A549 (cell line): ENCODE results near the gene SERHL2. TPM values are rescaled to one million over a fixed set of nuclear protein-coding genes. Genes with fewer than 3 reads are reported as not detected.

Experiments
- ATAC-seq, 2 experiments: fragments of 200-7000 bp in 1 of 2; fragments of >200 bp in 1 of 2; cut with Nextera tagmentation in 1 of 2; cut with Tn5 transposase in 1 of 2; 3 replicates each; pipeline versions ENCODE4 v1.8.0 to v1.9.1; 2018 to 2020; ENCODE audit warnings: mild to moderate bottlenecking in 1 of 2, moderate library complexity in 1 of 2
- CTCF ChIA-PET: fragments of 300-600 bp; sonication (Branson Sonifier 250); formaldehyde crosslinking; extraction: SDS; loops from one replicate; lab custom pipeline; 2021; ENCODE audit warnings: antibody characterized with exemption, inconsistent platforms; lab: Yijun Ruan, JAX
- POLR2A ChIA-PET: fragments of 350-600 bp; formaldehyde crosslinking; extraction: SDS; loops from one replicate; lab custom pipeline; 2021; ENCODE audit warnings: antibody characterized with exemption, inconsistent platforms; lab: Yijun Ruan, JAX
- DNase-seq, 2 experiments: peaks; one replicate each; pipeline versions ENCODE4 v3.0.0 to v3.0.0-alpha.2; 2011 to 2016; ENCODE audit warnings: low read depth in 1 of 2, low spot score in 1 of 2
- FAIRE-seq: peaks from 2 replicates; lab custom pipeline; 2011; peaks lifted over from hg19 to GRCh38; lab: Jason Lieb, UNC
- H3K27ac ChIP-seq, 2 experiments: fragments of >200 bp; sonication (Bioruptor Twin); formaldehyde crosslinking; 3 replicates each; pipeline ENCODE4 v1.5.1; 2016 to 2017
- H3K4me1 ChIP-seq: fragments of >200 bp; sonication (Bioruptor Twin); formaldehyde crosslinking; 3 replicates; pipeline ENCODE4 v1.6.1; 2016
- H3K4me2 ChIP-seq: fragments of >200 bp; sonication (Bioruptor Twin); formaldehyde crosslinking; 3 replicates; pipeline ENCODE4 v1.6.1; 2016
- H3K4me3 ChIP-seq: fragments of >200 bp; sonication (Bioruptor Twin); formaldehyde crosslinking; 3 replicates; pipeline ENCODE4 v1.5.1; 2016
- H3K9me3 ChIP-seq: fragments of >200 bp; sonication (Bioruptor Twin); formaldehyde crosslinking; 3 replicates; pipeline ENCODE4 v1.6.1; 2016
- ATOH8 ChIP-seq: fragments of 250-450 bp; sonication (Bioruptor Pico); IDR thresholded peaks from 2 replicates; pipeline ENCODE4 v1.5.0; 2020; ENCODE audit warnings: low read depth, mild to moderate bottlenecking, moderate library complexity
- CBX2 ChIP-seq: fragments of 200-600 bp; sonication (generic); IDR thresholded peaks from 2 replicates; pipeline ENCODE4 v1.6.1; 2016; ENCODE audit warnings: low read depth, mild to moderate bottlenecking, borderline replicate concordance
- CHD2 ChIP-seq: fragments of 150-350 bp; IDR thresholded peaks from 2 replicates; pipeline ENCODE4 v1.6.1; 2014; ENCODE audit warnings: low read length; ENCODE audit not compliant: partially characterized antibody
- CTCF ChIP-seq: fragments of >200 bp; sonication (Bioruptor Twin); formaldehyde crosslinking; IDR thresholded peaks from 3 replicates; pipeline ENCODE4 v1.5.1; 2016
- EHF ChIP-seq: fragments of 250-450 bp; sonication (Bioruptor Pico); IDR thresholded peaks from 2 replicates; pipeline ENCODE4 v1.5.0; 2020; ENCODE audit warnings: mild to moderate bottlenecking
- FOSL2 ChIP-seq, 2 experiments: fragments of 450-650 bp in 1 of 2; fragments of >200 bp in 1 of 2; sonication (Bioruptor Twin) in 1 of 2; formaldehyde crosslinking; IDR thresholded peaks; 2 replicates each; pipeline versions ENCODE4 v1.5.0 to v1.6.1; 2016 to 2020; ENCODE audit warnings: mild to moderate bottlenecking in 1 of 2, moderate library complexity in 1 of 2
- FOXS1 ChIP-seq: fragments of 250-450 bp; sonication (Bioruptor Pico); IDR thresholded peaks from 2 replicates; pipeline ENCODE4 v1.5.0; 2020; ENCODE audit warnings: mild to moderate bottlenecking, moderate library complexity
- HEYL ChIP-seq: fragments of 250-450 bp; sonication (Bioruptor Pico); IDR thresholded peaks from 2 replicates; pipeline ENCODE4 v1.8.0; 2021; ENCODE audit warnings: mild to moderate bottlenecking, moderate library complexity
- JUN ChIP-seq, 2 experiments: fragments of >200 bp; sonication (Bioruptor Twin); formaldehyde crosslinking; IDR thresholded peaks; 2 replicates in 1 of 2; 3 replicates in 1 of 2; pipeline ENCODE4 v1.6.1; 2016 to 2017
- JUNB ChIP-seq: fragments of >200 bp; sonication (Bioruptor Twin); formaldehyde crosslinking; IDR thresholded peaks from 2 replicates; pipeline ENCODE4 v1.6.1; 2016
- KDM5A ChIP-seq: fragments of 200-600 bp; sonication (generic); IDR thresholded peaks from 2 replicates; pipeline ENCODE4 v1.6.1; 2016; ENCODE audit warnings: antibody characterized with exemption, mild to moderate bottlenecking
- MAZ ChIP-seq: fragments of 150-350 bp; IDR thresholded peaks from 2 replicates; pipeline ENCODE4 v1.6.1; 2014; ENCODE audit warnings: antibody characterized with exemption, low read depth, low read length, borderline replicate concordance
- NFE2L2 ChIP-seq: fragments of 150-350 bp; conservative IDR thresholded peaks from 2 replicates; pipeline ENCODE4 v1.6.1; 2014; ENCODE audit warnings: low read length
- NPAS2 ChIP-seq: fragments of 250-450 bp; sonication (Bioruptor Pico); IDR thresholded peaks from 2 replicates; pipeline ENCODE4 v1.8.0; 2022; ENCODE audit warnings: mild to moderate bottlenecking, moderate library complexity, borderline replicate concordance
- PBX3 ChIP-seq: IDR thresholded peaks from 2 replicates; pipeline ENCODE4 v1.6.1; 2012
- POLR2A ChIP-seq: IDR thresholded peaks from 2 replicates; pipeline ENCODE4 v1.6.1; 2012; ENCODE audit warnings: mild to moderate bottlenecking, low read length
- RAD21 ChIP-seq, 2 experiments: fragments of >200 bp in 1 of 2; sonication (Bioruptor Twin) in 1 of 2; formaldehyde crosslinking in 1 of 2; IDR thresholded peaks in 1 of 2; conservative IDR thresholded peaks in 1 of 2; 2 replicates in 1 of 2; 3 replicates in 1 of 2; pipeline ENCODE4 v1.6.1; 2012 to 2018; ENCODE audit warnings: inconsistent platforms in 1 of 2
- REST ChIP-seq: fragments of 200-600 bp; sonication (generic); IDR thresholded peaks from 2 replicates; pipeline ENCODE4 v1.6.1; 2016; ENCODE audit warnings: antibody characterized with exemption, mild to moderate bottlenecking, moderate library complexity
- RNF2 ChIP-seq: fragments of 200-600 bp; sonication (generic); IDR thresholded peaks from 2 replicates; pipeline ENCODE4 v1.6.1; 2016; ENCODE audit warnings: low read depth, mild to moderate bottlenecking, antibody characterized with exemption, moderate library complexity, borderline replicate concordance
- SMC3 ChIP-seq: fragments of >200 bp; sonication (Bioruptor Twin); formaldehyde crosslinking; IDR thresholded peaks from 3 replicates; pipeline ENCODE4 v1.6.1; 2018; ENCODE audit warnings: inconsistent platforms
- SREBF2 ChIP-seq: fragments of 450-650 bp; IDR thresholded peaks from 2 replicates; pipeline ENCODE4 v1.6.1; 2014; ENCODE audit warnings: mild to moderate bottlenecking, moderate library complexity
- ZFP36 ChIP-seq: fragments of 450-650 bp; IDR thresholded peaks from 2 replicates; pipeline ENCODE4 v1.6.1; 2014; ENCODE audit warnings: borderline replicate concordance; ENCODE audit not compliant: partially characterized antibody
- ZNF302 ChIP-seq: fragments of 250-450 bp; sonication (Bioruptor Pico); IDR thresholded peaks from 2 replicates; pipeline ENCODE4 v1.9.0; 2021; ENCODE audit warnings: inconsistent platforms, mild to moderate bottlenecking, moderate library complexity
- ZSCAN20 ChIP-seq: fragments of 250-450 bp; sonication (Bioruptor Pico); IDR thresholded peaks from 2 replicates; pipeline ENCODE4 v1.8.0; 2022; ENCODE audit warnings: mild to moderate bottlenecking, moderate library complexity
- WGBS: methylation state at CpG from one replicate; pipeline ENCODE4 v1.1.6; 2017; ENCODE audit errors: missing lambda C conversion rate; 5-methylcytosine and 5-hydroxymethylcytosine counted together
- polyA plus RNA-seq, 4 experiments: library from polyadenylated mRNA; depleted of rRNA in 3 of 4; stranded (reverse); fragments of >200 nt; fragmentation: RNase III in 1 of 4; extraction: RNeasy Plus Mini Kit Qiagen cat#74134 plus additional on column Dnase treatment in 1 of 4; gene quantifications; 2 replicates in 3 of 4; 3 replicates in 1 of 4; pipeline ENCODE4 v1.2.3, GENCODE V29; 2011 to 2017

The SERHL2 gene
- polyA plus RNA-seq, 2 of the 4 experiments (the other 2 are of a cell fraction) = 0.14 to 0.21 TPM

DNA sequence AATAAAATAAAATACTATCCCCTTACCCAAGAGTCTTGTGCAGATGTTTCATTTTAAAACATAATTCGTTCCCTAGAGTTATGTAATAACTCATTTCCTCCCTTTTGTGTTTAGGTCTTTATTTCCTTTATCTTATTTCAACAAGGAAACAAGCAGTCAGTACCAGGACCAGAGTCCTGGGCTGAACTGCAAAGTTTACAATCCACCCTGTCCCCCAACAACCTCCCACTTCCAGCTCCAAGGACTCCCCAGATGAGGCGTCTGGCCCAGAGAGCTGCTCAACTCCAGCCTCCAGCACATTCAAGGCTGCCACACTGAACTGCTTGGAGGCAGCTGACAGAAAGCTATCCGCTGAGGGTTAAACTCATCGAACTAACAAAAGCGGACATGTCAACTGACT lies 56.4 kb downstream of the SERHL2 start:
- ATAC-seq = no peak
- 95% methylated on average over 5 of the region's 5 CpGs for WGBS
- no peak for DNase-seq
- no peak for FAIRE-seq
- Histone ChIP-seq H3K4me1 (peaks cover 33% of the 10 kb centered on the region), H3K4me3 (no peak overlapping the region), H3K9me3 (no peaks in the 10 kb centered on the region), H3K27ac (no peak overlapping the region), H3K4me2 (no peak overlapping the region)
- TF ChIP-seq ZNF302 (CRISPR knock-in tag) = no peak
- no peak for TF ChIP-seq ATOH8
- ChIA-PET POLR2A (no interaction called here), CTCF (no interaction called here)

- Histone ChIP-seq H3K4me2 (no peak overlapping the region), H3K4me1 (peaks cover 34% of the 10 kb centered on the region), H3K4me3 (no peak overlapping the region), H3K9me3 (no peaks in the 10 kb centered on the region), H3K27ac (no peak overlapping the region)
- WGBS = 82% methylated on average over 1 of the region's 1 CpG
- FAIRE-seq = no peak
- no peak for ATAC-seq
- no peak for TF ChIP-seq JUNB
- TF ChIP-seq NPAS2 (CRISPR knock-in tag) = no peak
- no peak for TF ChIP-seq SREBF2
- TF ChIP-seq PBX3 = no peak
- TF ChIP-seq ZFP36 = no peak
- no peak for TF ChIP-seq RNF2
- no peak for TF ChIP-seq CBX2
- no peak for TF ChIP-seq EHF (CRISPR knock-in tag)
- TF ChIP-seq ZSCAN20 (CRISPR knock-in tag) = no peak
- no peak for TF ChIP-seq CTCF
- no peak for TF ChIP-seq CHD2
- TF ChIP-seq SMC3 = no peak
- no peak for TF ChIP-seq FOSL2 (IDR thresholded peaks at IDR 0.05)
- TF ChIP-seq FOSL2 (CRISPR knock-in tag; IDR thresholded peaks at IDR 0.05) = no peak
- no peak for TF ChIP-seq NFE2L2
- TF ChIP-seq ZNF302 (CRISPR knock-in tag) = no peak
- no peak for TF ChIP-seq MAZ
- CTCF ChIA-PET = interaction anchor here (0.6 to 1.5 kb wide), 3 partner anchors 9 to 49 kb away, joined by 3 read pairs; partner anchors contain the start of gene CYB5R3
- no peak for DNase-seq
- POLR2A ChIA-PET = no interaction called here
Measured at GRCh38 chr22:42611051-42611450, 57.3 kb downstream of the SERHL2 start.

DNA sequence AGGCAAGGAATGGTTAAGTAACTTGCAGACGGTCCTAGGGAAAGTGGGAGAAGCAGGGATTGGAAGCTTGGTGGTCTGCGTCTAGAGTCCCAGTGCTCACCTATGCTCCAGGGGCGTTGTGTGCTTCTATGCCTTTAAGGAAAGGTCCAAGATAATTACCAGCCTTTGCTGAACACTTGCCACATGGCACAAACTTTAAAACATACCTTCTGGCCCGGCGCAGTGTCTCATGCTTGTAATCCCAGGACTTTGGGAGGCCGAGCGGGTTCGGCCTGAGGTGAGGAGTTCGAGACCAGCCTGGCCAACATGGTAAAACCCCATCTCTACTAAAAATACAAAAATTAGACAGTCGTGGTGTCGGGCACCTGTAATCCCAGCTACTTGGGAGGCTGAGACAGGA lies 58.6 kb downstream of the SERHL2 start:
- WGBS = 92% methylated on average over 11 of the region's 11 CpGs
- no peak overlapping the region for H3K4me3 ChIP-seq
- no peak for DNase-seq
- ChIA-PET CTCF (interaction anchor here (0.6 to 1.5 kb wide), 3 partner anchors 9 to 478 kb away, joined by 3 read pairs; partner anchors contain the start of gene CYB5R3), POLR2A (no interaction called here)
- no peak overlapping the region for H3K27ac ChIP-seq
- H3K4me1 ChIP-seq = peaks cover 37% of the 10 kb centered on the region
- FAIRE-seq = no peak
- no peak for ATAC-seq
- H3K4me2 ChIP-seq = peak overlapping the region; percentile 96
- H3K9me3 ChIP-seq = no peaks in the 10 kb centered on the region
- TF ChIP-seq REST (no peak), ZFP36 (no peak), JUN (IDR thresholded peaks at IDR 0.05) (no peak), ZSCAN20 (CRISPR knock-in tag) (no peak), POLR2A (no peak), NFE2L2 (no peak), FOXS1 (CRISPR knock-in tag) (no peak), JUNB (no peak), HEYL (CRISPR knock-in tag) (no peak), CTCF (no peak), KDM5A (no peak), RAD21 (conservative IDR thresholded peaks at IDR 0.05 in 1 of 2, IDR thresholded peaks at IDR 0.05 in 1 of 2) (no peak), SREBF2 (no peak), SMC3 (no peak)
